T1000 (cell line): Measurements from ENCODE around the gene HS3ST3A1.

Experiments used
- DNase-seq: peaks from one replicate; lab custom pipeline; 2025; ENCODE audit warnings: mixed read lengths; lab: John Stamatoyannopoulos, UW

The HS3ST3A1 gene

GRCh38 chr17:13601776-13602551 is at the start of gene HS3ST3A1:
TSS of gene HS3ST3A1 (minus strand) at chr17:13601929. CDS start at chr17:13601129, 800 bp downstream.
- DNase-seq, result peak; percentile 76

- DNase-seq, result no peak
Observed at GRCh38 chr17:13650096-13650675, 48.5 kb upstream of the HS3ST3A1 start.

- no peak for DNase-seq
Observed at GRCh38 chr17:13647543-13648021, 45.9 kb upstream of the HS3ST3A1 start.

- no peak for DNase-seq
Observed at GRCh38 chr17:13646969-13647542, 45.3 kb upstream of the HS3ST3A1 start.

GRCh38 chr17:13646411-13646810 is 44.7 kb upstream of the HS3ST3A1 start:
- DNase-seq, result no peak

- no peak for DNase-seq
Observed at GRCh38 chr17:13643180-13643579, 41.5 kb upstream of the HS3ST3A1 start.

- no peak for DNase-seq
Observed at GRCh38 chr17:13642188-13642587, 40.5 kb upstream of the HS3ST3A1 start.

- no peak for DNase-seq
Observed at GRCh38 chr17:13640551-13640950, 38.8 kb upstream of the HS3ST3A1 start.

GRCh38 chr17:13638855-13639458 is 37.2 kb upstream of the HS3ST3A1 start:
- DNase-seq, result peak; percentile 35

GRCh38 chr17:13636951-13637350 is 35.2 kb upstream of the HS3ST3A1 start:
- no peak for DNase-seq

GRCh38 chr17:13635951-13636350 is 34.2 kb upstream of the HS3ST3A1 start:
- DNase-seq, result no peak

- no peak for DNase-seq
Observed at GRCh38 chr17:13634021-13634420, 32.3 kb upstream of the HS3ST3A1 start.

GRCh38 chr17:13631529-13631928 is 29.8 kb upstream of the HS3ST3A1 start:
- DNase-seq, result no peak

GRCh38 chr17:13626703-13627102 is 25.0 kb upstream of the HS3ST3A1 start:
- DNase-seq, result no peak

GRCh38 chr17:13619462-13619861 is 17.7 kb upstream of the HS3ST3A1 start:
- no peak for DNase-seq

- no peak for DNase-seq
Observed at GRCh38 chr17:13616031-13616430, 14.3 kb upstream of the HS3ST3A1 start.

GRCh38 chr17:13609941-13610340 is 8.2 kb upstream of the HS3ST3A1 start:
- no peak for DNase-seq

GRCh38 chr17:13601322-13601775 is 380 bp downstream of the HS3ST3A1 start:
- DNase-seq, result no peak

- DNase-seq, result peak; percentile 37
Observed at GRCh38 chr17:13600475-13601321, 1.0 kb downstream of the HS3ST3A1 start.

- no peak for DNase-seq
Observed at GRCh38 chr17:13599864-13600263, 1.9 kb downstream of the HS3ST3A1 start.

- DNase-seq, result no peak
Observed at GRCh38 chr17:13599168-13599577, 2.6 kb downstream of the HS3ST3A1 start.
